HepG2 (cell line): ENCODE data around the gene SLC16A5. TPM values are rescaled to one million over a fixed set of nuclear protein-coding genes. Genes with fewer than 3 reads are reported as not detected.

Experiments used
- CENPBD1 ChIP-seq: sonication (generic); formaldehyde crosslinking; IDR thresholded peaks from 2 replicates; pipeline ENCODE4 v1.8.0; 2022; ENCODE audit warnings: missing genetic modification reagents, low read depth, mild to moderate bottlenecking, borderline replicate concordance
- FLYWCH1 ChIP-seq: sonication (generic); formaldehyde crosslinking; IDR thresholded peaks from 2 replicates; pipeline ENCODE4 v1.8.1; 2023; ENCODE audit warnings: mild to moderate bottlenecking, missing genetic modification reagents
- MAF1 ChIP-seq: sonication (generic); formaldehyde crosslinking; IDR thresholded peaks from 2 replicates; pipeline ENCODE4 v1.5.0; 2020; ENCODE audit warnings: missing genetic modification reagents, borderline replicate concordance
- MED1 ChIP-seq: sonication (generic); formaldehyde crosslinking; IDR thresholded peaks from 2 replicates; pipeline ENCODE4 v1.4.0; 2020; ENCODE audit warnings: missing genetic modification reagents
- PHF5A ChIP-seq: IDR thresholded peaks from one replicate; pipeline ENCODE4 v1.6.1; 2018; ENCODE audit warnings: low read depth, missing genetic modification reagents; ENCODE audit not compliant: unreplicated experiment
- RXRB ChIP-seq: IDR thresholded peaks from 2 replicates; pipeline ENCODE4 v1.6.1; 2016; ENCODE audit warnings: borderline replicate concordance, missing genetic modification reagents, missing compliant biosample characterization
- SMARCE1 ChIP-seq: fragments of 450-650 bp; IDR thresholded peaks from 2 replicates; pipeline ENCODE4 v1.6.1; 2017; ENCODE audit warnings: borderline replicate concordance
- SRSF1 ChIP-seq: fragments of 200-400 bp; formaldehyde crosslinking; optimal IDR thresholded peaks from 2 replicates; pipeline ENCODE3; 2017; ENCODE audit warnings: mild to moderate bottlenecking, low read depth, low read length, moderate library complexity
- ZMYM4 ChIP-seq: sonication (generic); formaldehyde crosslinking; IDR thresholded peaks from 2 replicates; pipeline ENCODE4 v1.8.1; 2023; ENCODE audit warnings: mild to moderate bottlenecking, missing genetic modification reagents
- ZNF12 ChIP-seq: sonication (generic); formaldehyde crosslinking; IDR thresholded peaks from 2 replicates; pipeline ENCODE4 v1.5.0; 2020; ENCODE audit warnings: missing genetic modification reagents
- ZNF331 ChIP-seq: sonication (generic); formaldehyde crosslinking; IDR thresholded peaks from 2 replicates; pipeline ENCODE4 v1.4.0; 2020; ENCODE audit warnings: missing genetic modification reagents
- ZNF546 ChIP-seq: sonication (generic); formaldehyde crosslinking; conservative IDR thresholded peaks from 2 replicates; pipeline ENCODE4 v1.8.1; 2023; ENCODE audit warnings: mild to moderate bottlenecking, missing genetic modification reagents
- ZNF660 ChIP-seq: sonication (generic); formaldehyde crosslinking; IDR thresholded peaks from 2 replicates; pipeline ENCODE4 v1.5.1; 2020; ENCODE audit warnings: mild to moderate bottlenecking, low read depth, missing genetic modification reagents, borderline replicate concordance
- ZNF670 ChIP-seq: sonication (generic); formaldehyde crosslinking; IDR thresholded peaks from 2 replicates; pipeline ENCODE4 v1.8.0; 2022; ENCODE audit warnings: mild to moderate bottlenecking, missing genetic modification reagents, borderline replicate concordance
- polyA plus RNA-seq, 8 experiments: library from polyadenylated mRNA; depleted of rRNA in 3 of 8; stranded (reverse) in 7 of 8; unstranded in 1 of 8; fragments of >200 nt; fragmentation: Illumina TruSeq in 4 of 8; extraction: Trizol in 4 of 8; gene quantifications; 2 replicates each; pipeline versions ENCODE4 v1.2.1 to v1.2.3, GENCODE V29; 2011 to 2016; ENCODE audit warnings: low read depth in 4 of 8, missing spikeins in 1 of 8, mixed read lengths in 1 of 8; ENCODE audit not compliant: insufficient read depth in 1 of 8
- total RNA-seq, 5 experiments: library from RNA; depleted of rRNA; stranded (reverse); fragments of >200 nt; fragmentation: Illumina TruSeq; extraction: Trizol; gene quantifications; 2 replicates each; pipeline ENCODE4 v1.2.3, GENCODE V29; 2016; ENCODE audit warnings: low read depth in 1 of 5
- TF ChIP-seq, protein P1 (sequence below): sonication (generic); formaldehyde crosslinking; IDR thresholded peaks from 2 replicates; pipeline ENCODE4 v1.4.0; 2020; ENCODE audit warnings: missing genetic modification reagents
- TF ChIP-seq, protein P2 (sequence below): sonication (generic); formaldehyde crosslinking; IDR thresholded peaks from 2 replicates; pipeline ENCODE4 v1.8.0; 2022; ENCODE audit warnings: missing genetic modification reagents, mild to moderate bottlenecking, inconsistent platforms, borderline replicate concordance
- TF ChIP-seq, protein P3 (sequence below): IDR thresholded peaks from 2 replicates; pipeline ENCODE4 v1.4.0; 2020; ENCODE audit warnings: mild to moderate bottlenecking, missing genetic modification reagents
- TF ChIP-seq, protein P4 (sequence below): sonication (generic); formaldehyde crosslinking; IDR thresholded peaks from 2 replicates; pipeline ENCODE4 v1.4.0; 2020; ENCODE audit warnings: missing genetic modification reagents

Gene SLC16A5
- total and polyA plus RNA-seq, 2 of the 13 experiments (the other 11 are each of a cell fraction or from before 2014, with no cell fraction given): 0.69 to 5.6 TPM

DNA sequence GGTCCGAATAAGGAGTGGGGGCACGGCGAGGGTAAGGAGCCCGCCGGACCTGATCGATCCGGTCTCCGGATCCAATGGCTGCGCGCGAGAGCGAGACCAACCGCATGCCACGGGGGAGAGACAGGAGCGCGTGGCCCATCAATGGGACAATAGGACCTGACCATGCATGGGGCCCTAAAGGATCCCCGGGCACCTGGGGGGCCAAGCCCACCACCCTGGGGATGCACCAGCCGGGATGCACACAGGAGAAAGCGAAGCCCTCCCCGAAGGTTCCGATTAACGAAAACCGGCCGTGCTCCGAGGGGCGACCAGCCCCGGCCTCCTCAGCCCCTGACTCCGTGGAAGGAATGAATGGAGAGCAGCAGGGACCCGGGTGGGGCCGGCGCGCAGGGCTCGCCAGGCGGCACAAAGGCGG is 66.0 kb downstream of the SLC16A5 start (continued):
- TF ChIP-seq ZNF331 (CRISPR knock-in tag) (no peak), ZNF546 (CRISPR knock-in tag) (no peak; the same call in 1 of the 2 replicates), SMARCE1 (no peak), MED1 (CRISPR knock-in tag) (no peak), ZNF660 (CRISPR knock-in tag) (no peak), RXRB (CRISPR knock-in tag) (no peak), ZNF12 (CRISPR knock-in tag) (no peak), ZMYM4 (CRISPR knock-in tag) (no peak), MAF1 (CRISPR knock-in tag) (no peak; the same call in 1 of the 2 replicates), PHF5A (CRISPR knock-in tag) (no peak), CENPBD1 (CRISPR knock-in tag) (no peak), ZNF670 (peak; percentile 72; the same call in 1 of the 2 replicates), SRSF1 (no peak), FLYWCH1 (CRISPR knock-in tag) (no peak)
- TF ChIP-seq, protein P1, sequence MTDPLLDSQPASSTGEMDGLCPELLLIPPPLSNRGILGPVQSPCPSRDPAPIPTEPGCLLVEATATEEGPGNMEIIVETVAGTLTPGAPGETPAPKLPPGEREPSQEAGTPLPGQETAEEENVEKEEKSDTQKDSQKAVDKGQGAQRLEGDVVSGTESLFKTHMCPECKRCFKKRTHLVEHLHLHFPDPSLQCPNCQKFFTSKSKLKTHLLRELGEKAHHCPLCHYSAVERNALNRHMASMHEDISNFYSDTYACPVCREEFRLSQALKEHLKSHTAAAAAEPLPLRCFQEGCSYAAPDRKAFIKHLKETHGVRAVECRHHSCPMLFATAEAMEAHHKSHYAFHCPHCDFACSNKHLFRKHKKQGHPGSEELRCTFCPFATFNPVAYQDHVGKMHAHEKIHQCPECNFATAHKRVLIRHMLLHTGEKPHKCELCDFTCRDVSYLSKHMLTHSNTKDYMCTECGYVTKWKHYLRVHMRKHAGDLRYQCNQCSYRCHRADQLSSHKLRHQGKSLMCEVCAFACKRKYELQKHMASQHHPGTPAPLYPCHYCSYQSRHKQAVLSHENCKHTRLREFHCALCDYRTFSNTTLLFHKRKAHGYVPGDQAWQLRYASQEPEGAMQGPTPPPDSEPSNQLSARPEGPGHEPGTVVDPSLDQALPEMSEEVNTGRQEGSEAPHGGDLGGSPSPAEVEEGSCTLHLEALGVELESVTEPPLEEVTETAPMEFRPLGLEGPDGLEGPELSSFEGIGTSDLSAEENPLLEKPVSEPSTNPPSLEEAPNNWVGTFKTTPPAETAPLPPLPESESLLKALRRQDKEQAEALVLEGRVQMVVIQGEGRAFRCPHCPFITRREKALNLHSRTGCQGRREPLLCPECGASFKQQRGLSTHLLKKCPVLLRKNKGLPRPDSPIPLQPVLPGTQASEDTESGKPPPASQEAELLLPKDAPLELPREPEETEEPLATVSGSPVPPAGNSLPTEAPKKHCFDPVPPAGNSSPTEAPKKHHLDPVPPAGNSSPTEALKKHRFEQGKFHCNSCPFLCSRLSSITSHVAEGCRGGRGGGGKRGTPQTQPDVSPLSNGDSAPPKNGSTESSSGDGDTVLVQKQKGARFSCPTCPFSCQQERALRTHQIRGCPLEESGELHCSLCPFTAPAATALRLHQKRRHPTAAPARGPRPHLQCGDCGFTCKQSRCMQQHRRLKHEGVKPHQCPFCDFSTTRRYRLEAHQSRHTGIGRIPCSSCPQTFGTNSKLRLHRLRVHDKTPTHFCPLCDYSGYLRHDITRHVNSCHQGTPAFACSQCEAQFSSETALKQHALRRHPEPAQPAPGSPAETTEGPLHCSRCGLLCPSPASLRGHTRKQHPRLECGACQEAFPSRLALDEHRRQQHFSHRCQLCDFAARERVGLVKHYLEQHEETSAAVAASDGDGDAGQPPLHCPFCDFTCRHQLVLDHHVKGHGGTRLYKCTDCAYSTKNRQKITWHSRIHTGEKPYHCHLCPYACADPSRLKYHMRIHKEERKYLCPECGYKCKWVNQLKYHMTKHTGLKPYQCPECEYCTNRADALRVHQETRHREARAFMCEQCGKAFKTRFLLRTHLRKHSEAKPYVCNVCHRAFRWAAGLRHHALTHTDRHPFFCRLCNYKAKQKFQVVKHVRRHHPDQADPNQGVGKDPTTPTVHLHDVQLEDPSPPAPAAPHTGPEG (CRISPR knock-in tag): no peak
- TF ChIP-seq, protein P2, sequence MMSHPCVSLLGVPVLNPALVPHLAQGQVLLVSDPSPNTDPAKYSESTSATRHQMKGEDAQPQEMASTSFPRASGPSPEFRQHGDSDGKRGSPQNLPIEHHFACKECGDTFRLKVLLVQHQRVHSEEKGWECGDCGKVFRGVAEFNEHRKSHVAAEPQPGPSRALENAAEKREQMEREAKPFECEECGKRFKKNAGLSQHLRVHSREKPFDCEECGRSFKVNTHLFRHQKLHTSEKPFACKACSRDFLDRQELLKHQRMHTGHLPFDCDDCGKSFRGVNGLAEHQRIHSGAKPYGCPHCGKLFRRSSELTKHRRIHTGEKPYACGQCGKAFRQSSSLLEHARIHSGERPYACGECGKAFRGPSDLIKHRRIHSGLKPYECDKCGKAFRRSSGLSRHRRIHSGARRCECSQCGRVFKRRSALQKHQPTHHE (CRISPR knock-in tag): no peak
- TF ChIP-seq, protein P3, sequence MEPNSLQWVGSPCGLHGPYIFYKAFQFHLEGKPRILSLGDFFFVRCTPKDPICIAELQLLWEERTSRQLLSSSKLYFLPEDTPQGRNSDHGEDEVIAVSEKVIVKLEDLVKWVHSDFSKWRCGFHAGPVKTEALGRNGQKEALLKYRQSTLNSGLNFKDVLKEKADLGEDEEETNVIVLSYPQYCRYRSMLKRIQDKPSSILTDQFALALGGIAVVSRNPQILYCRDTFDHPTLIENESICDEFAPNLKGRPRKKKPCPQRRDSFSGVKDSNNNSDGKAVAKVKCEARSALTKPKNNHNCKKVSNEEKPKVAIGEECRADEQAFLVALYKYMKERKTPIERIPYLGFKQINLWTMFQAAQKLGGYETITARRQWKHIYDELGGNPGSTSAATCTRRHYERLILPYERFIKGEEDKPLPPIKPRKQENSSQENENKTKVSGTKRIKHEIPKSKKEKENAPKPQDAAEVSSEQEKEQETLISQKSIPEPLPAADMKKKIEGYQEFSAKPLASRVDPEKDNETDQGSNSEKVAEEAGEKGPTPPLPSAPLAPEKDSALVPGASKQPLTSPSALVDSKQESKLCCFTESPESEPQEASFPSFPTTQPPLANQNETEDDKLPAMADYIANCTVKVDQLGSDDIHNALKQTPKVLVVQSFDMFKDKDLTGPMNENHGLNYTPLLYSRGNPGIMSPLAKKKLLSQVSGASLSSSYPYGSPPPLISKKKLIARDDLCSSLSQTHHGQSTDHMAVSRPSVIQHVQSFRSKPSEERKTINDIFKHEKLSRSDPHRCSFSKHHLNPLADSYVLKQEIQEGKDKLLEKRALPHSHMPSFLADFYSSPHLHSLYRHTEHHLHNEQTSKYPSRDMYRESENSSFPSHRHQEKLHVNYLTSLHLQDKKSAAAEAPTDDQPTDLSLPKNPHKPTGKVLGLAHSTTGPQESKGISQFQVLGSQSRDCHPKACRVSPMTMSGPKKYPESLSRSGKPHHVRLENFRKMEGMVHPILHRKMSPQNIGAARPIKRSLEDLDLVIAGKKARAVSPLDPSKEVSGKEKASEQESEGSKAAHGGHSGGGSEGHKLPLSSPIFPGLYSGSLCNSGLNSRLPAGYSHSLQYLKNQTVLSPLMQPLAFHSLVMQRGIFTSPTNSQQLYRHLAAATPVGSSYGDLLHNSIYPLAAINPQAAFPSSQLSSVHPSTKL (CRISPR knock-in tag): 0 out of 2 replicates have a peak, but pooled peaks have one; percentile 2
- TF ChIP-seq, protein P4, sequence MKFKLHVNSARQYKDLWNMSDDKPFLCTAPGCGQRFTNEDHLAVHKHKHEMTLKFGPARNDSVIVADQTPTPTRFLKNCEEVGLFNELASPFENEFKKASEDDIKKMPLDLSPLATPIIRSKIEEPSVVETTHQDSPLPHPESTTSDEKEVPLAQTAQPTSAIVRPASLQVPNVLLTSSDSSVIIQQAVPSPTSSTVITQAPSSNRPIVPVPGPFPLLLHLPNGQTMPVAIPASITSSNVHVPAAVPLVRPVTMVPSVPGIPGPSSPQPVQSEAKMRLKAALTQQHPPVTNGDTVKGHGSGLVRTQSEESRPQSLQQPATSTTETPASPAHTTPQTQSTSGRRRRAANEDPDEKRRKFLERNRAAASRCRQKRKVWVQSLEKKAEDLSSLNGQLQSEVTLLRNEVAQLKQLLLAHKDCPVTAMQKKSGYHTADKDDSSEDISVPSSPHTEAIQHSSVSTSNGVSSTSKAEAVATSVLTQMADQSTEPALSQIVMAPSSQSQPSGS: no peak
